CD1c-positive myeloid dendritic cell (primary cell): ENCODE results near the gene CDCA7L.
"Not testable (repeated sequence)": the region's sequence is repeated elsewhere in the genome, so short reads cannot be mapped to it uniquely, and the experiment has no call there.

Experiments
- DNase-seq: peaks from one replicate; pipeline ENCODE4 v3.0.0-alpha.2; 2016; ENCODE audit errors: extremely low spot score

The CDCA7L gene

DNA sequence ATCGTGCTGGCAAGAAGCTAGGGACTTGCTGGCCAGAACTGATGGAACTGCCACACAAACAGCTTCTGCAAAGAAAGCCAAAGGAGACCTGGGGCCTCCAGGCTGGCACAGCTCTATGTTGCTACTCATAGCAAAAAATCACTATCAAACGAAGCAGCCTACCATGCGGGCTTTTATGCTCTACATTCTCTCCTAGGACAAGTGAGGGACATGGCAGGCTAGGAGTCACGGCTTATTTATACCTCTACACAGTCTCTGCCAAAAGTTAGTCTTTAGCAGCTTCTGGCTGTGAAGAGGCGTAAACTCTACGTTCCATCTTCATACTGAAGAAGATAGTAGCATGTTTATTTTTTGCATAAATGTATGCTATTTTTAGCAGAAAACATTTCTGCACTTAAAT lies 35.4 kb downstream of the CDCA7L start:
- DNase-seq: no peak

DNA sequence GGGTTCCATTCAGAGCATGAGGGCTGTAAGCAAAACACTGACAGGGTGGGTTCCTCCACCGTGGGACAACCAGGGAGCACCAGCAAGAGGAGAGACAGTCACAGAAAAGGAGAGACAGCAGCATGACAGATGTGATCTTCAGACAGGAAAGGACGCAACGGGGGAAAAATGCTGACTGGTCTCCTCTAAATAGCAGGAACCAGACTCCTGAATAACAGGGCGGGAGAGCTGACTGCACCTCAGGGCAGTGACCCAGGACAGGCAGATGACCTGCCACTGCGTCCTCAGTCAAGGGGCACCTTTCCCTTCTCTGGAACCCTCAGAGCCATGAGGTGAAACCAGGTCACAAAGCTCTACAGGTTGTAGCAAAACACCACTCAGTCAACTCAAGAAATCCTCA lies 37.0 kb downstream of the CDCA7L start:
- no peak for DNase-seq

DNA sequence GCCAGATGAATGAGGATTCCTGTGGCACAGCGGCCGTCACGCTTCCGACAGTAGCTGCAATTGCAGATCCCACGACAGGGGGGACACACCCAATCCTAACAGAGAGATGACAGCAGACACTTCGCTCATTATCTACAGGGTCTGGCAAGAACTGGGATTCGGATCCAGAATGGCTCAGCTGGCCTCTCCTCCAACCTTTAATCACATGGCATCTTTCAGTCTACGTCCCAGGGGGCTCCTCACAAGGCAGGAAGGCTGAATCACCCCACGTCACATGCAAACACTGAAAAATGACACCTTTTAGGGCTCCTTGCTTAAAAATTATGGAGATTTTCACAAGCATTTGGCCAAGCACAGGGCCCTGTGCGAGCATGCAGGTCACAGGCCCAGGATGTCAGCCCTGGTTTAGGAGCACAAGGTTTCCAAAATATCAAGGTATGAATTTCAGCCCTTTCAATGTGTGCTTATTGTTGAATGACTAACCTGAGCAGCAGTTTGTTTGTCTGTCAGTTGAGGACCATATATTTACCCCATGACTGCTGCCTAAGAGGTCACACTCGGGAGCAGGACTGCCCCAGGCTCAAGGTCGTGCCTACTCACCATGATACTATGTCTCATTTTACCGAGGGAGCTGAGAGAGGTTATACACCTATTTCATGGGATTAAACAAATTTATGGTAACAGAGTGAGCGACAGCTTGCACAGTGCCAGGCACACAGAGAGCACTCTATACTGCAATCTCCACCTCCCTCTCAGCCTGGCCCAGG lies 42.5 kb downstream of the CDCA7L start:
- no peak for DNase-seq

DNA sequence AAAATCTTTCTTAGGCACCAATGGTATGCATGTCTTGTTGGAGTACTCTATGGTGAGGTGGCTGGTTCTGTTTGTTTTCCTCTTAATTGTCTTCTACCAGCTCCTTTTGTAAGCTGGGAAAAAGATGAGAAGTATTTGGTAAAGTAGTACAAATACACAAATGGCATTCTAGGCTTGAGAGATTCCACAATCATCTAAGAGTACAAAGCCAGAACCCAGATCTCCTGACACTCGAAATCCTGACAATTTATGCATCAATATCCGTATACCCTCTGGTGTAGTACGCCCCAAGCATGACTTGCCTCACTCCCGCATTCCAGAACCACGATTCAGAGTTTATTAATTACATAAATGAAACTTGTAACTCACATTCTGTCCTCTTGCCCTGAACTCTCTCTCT lies 43.5 kb downstream of the CDCA7L start:
- DNase-seq: no peak

DNA sequence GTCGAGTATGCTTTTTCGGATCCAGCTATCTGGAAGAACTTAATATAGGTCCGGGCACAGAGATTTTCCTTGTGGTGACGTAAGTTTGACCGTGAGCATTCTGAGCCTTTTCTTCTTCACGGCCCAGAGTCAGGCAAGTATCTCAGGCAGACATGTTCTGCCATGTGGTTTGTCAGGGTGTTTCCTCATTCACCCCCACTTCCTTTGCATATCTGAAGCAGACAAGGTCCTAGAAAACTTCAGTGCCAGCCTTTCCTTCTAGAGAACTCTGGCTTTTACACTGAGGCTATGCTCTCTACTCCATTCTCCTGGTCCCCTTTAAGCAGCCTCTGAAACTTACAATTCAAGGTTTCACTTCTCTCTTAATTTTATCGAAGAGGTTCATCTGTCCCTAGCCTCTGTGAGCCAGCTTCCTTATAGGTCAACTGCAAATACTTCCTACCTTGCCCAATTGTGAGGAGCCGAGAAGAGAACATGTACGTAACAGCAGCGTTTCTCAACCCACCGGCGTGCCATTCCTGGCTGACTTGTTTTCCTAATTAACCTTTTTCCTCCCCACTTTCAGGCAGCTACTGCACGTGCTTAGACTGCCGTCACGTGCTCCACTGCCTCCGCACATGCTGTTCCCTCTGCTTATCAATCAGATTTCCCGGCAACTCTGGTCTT lies 47.3 kb downstream of the CDCA7L start:
- DNase-seq: peak; percentile 68

DNA sequence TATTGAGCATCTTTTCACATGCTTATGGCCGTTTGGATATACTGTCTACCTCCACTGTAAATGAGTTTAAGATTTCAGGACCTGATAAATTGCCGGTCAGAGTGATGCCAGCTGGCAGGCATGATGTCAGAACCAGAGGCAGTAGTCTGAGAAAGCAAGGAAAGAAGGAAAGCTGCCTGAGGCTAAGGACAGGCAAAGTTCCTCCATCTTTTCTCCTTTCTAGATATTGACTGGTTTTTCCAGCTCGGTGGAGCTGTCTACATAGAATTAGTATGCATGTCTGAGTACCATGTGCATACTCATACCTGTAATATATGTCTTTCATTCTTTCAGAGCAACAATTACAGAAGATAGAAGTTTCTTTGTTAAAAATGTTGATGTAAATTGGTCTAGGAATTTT lies 52.3 kb downstream of the CDCA7L start:
- DNase-seq: no peak

DNA sequence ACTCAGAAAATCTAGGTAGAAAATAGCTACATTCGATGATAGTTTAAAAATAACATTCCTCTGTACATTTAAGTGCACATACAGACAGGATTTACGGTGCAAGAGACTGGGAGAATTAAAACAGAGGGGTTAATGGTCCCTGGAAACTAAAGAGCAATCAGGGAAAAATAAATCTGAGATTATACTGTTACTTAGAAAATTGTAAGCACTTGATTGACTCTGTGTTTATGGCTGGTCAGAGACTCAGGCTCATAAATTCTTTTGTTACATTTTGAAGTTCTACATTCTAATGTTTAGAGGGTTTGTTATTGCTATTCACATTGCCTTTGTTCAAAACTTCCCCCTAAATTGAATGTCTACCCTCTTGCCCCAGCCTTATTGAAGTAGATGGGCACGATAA lies 54.4 kb downstream of the CDCA7L start:
- no peak for DNase-seq

DNA sequence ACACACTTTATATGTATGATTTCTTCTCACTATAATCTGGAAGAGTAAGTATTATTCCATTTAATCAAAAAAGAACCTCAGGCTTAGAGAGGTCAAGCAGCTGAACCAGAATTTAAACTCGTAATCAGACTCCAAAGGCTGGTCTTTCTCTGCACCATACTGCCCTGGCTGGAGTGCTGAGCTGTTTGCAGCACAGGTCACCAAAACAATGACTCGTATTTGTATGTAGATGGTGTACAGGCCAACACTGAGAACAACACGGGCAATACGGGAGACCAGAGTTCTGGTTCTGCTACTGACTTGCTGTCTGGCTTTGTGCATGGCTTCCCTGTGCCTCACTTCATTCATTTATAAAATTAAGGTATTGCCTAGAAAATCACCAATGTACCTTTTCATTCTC lies 57.9 kb downstream of the CDCA7L start:
- DNase-seq: no peak

DNA sequence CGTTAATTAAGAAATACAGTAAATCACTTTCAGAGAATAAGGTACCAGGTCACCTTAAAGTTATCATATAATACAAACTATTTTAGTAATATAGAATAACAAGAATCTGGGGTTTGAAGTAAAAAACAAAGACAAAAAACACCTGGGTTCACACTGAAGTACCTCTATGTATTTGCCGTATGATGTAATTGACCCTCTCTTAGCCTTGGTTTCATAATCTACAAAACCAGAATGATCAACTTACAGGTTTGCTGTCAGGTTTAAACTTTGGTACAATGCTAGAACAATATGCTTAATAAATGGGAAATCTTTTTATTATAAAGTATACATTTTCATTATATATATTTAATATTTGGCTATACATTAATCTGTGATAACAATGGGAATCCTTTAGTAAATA lies 58.3 kb downstream of the CDCA7L start:
- DNase-seq: no peak

DNA sequence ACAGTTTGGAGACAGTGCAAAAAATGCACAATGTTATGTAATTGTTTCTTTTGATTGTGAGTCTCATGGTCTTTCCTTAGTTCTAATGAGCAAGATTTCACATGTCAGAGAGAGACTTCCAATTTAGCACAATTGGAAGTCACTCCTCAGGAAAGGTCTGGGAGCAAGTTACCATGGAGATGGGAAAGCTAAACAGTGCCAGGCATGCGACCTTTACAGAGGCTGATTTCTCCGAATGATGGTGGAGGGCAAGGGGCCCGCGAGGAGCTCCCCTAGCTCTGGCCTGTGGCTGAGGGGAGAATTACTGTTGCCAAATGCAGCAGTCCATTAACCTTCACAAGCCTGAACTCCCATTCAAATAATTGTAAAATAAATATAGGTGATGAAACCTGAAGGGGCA lies 59.3 kb downstream of the CDCA7L start:
- DNase-seq: no peak

DNA sequence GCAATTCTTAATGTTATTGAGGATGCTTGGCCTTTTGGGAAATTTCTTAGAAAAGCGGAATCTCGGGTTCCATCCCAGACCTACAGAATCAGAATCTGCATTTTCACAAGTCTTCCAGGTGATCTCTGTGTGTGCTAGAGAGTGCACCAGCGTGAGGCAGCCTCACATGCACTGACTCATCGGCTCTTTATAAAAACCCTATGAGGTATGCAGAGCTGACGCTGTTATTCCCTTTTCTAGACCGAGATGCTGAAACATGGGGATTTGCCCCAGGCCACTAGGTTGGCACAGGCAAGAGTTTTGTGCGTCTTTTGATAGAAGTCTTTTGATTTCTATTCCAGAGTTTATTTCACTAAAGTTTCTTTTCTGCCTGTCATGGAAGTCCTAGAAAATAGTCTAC lies 61.2 kb downstream of the CDCA7L start:
- no peak for DNase-seq

DNA sequence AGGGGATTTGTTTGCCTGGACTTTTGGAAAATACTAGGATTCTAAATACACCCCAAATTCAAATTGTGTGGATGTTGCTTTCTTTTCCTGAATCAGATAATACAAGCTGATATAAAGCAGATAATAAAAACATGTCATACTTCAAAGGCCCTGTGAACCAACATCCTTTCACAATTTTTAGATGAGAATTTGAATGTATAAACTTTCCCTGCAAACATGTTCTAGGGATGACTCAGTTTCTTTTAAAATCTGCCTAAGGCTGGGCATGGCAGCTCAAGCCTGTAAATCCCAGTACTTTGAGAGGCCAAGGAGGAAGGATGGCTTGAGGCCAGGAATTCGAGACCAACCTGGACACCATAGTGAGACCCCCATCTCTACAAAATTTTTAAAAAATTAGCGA lies 62.2 kb downstream of the CDCA7L start:
- DNase-seq: not testable (repeated sequence)

DNA sequence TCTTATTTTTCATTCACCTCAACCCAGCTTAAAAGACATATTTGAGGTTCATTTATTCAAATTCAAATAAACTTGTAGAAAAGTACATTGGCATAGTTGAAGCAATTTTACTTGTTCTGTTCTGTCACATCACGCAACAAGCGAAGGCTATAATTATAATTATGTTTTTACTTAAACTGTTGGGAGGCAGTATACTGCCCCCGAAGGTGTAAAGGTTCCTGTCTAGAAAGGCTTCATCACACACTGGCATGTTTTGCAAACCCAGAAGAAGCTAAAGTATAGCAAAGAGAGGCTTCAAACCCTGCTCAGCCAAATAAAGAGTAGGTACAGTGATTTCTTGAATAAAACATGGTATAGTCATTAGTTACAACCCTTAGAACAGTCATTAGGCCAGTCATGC lies 62.6 kb downstream of the CDCA7L start:
- no peak for DNase-seq

DNA sequence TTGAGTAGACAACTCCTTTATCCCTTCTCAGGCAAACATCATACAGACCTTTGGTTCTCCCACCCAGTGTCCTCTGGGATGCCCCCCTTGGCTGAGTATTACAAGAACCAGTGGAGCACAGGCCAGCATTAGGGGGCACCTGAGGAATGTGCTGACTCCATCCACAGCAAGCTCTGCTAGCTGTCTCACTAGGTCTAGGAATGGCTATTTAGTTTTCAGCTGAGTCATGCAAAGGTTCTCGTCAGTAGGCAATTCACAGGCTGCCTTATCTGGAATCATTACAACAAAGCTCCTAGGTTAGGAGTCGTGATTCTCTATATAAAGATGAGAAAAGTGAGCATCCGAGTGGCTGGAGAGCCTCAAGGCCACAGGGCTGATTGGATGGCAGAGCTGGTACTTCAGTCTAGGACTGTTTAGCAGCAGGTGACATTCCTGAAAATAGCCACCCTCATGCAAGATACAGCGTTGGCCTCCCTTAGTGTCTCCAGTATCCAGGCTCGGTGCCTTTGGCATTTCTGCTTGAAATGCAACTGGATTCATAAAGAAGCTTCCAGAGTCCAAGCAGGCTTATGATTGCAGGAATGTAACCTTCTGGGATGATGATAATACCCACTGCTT lies 75.8 kb downstream of the CDCA7L start:
- no peak for DNase-seq

DNA sequence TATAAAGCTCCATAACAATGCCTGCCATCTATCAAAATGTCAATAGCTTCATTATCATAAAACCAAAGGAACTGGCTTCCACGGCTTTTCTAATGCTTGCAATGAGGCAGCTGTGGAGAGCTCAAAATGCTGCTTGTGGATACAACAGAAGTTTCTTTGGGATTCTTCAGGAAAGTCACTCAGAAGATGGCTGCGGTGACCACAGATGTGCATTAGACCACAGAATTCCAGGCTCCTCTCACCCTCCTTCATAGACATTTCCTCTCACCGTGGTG lies 77.2 kb downstream of the CDCA7L start:
- no peak for DNase-seq

DNA sequence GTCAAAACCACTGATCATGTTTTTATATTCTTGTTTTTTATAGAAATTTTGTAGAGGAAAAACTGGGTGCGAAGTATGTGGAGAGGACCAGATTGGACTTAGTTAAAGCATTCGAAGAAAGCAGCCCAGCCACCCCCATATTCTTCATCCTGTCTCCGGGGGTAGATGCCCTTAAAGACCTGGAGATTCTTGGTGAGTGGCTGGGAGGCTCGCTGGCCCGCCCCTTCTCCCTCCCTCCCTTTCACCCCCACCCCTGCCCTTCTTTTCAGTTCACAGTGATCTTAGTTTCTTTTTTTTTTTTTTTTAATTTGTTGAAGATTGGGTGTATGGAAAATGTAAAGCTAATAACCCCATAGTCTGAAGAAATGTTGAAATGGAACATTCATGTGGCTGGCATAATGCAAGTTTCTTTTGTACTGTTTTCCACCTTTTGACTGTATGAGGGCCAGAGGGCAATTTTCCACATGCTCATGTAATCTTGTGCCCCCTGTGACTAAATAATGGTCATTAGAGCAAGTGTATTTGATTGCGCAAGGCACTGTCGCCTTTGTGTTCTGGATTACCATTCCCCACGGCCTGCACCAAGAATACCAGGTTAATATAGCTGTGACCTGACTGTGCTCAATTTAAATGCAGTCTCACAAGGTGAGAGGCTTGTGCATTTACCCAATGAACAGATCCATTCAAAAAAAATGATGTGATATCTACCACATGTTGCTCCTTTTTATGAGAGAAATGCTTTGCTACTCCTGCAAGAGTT lies 77.7 kb downstream of the CDCA7L start:
- no peak for DNase-seq

DNA sequence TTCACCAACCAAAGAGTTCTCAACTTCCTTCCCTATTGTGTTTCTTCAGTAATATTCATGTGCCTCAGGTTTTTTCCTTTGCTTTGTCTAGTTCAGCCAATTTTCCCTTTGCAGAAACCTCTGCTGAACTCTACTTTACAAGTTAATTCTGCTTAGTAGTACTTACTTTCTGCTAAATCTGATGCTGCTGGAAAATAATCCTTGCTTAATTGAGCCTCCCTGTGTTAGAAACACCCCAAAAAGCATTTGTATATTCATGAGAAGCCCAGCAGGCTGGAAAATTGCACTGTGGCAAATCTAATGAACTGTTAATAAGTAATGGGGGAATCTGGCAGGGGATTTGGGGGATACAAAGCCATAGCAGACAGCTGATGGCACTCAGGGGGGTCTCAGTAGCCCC lies 78.5 kb downstream of the CDCA7L start:
- no peak for DNase-seq

DNA sequence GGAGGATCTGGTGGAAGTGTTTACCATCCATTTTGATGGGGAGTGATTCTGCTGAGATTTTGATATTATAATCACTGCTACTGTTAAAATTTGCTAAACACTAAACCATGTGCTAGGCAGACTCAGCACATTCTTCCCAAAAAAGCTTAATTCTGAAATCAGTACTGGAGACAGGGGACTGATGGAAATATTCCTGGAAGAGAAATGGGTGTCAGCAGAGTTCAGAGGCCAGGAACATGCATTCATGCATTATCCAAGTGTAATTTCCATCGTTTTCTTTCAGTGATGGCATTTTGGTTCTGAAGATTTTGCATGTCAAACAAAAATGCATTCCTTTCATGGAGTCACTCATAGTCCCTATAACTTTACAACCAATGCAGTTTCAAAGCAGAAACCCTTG lies 79.0 kb downstream of the CDCA7L start:
- DNase-seq: no peak

DNA sequence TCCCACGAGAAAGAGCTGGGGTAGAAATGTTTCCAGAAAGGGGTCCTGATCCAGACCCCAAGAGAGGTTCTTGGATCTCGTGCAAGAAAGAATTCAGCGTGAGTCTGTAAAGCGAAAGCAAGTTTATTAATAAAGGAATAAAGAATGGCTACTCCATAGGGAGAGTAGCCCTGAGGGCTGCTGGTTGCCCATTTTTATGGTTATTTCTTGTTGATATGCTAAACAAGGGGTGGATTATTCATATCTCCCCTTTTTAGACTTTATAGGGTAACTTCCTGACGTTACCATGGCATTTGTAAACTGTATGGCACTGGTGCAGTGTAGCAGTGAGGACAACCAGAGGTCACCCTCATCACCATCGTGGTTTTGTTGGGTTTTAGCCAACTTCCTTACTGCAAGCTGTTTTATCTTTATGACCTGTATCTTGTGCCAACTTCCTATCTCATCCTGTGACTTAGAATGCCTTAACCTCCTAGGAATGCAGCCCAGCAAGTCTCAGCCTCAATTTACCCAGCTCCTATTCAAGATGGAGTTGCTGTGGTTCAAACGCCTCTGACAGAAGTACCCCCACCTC lies 80.0 kb downstream of the CDCA7L start:
- not testable (repeated sequence) for DNase-seq

DNA sequence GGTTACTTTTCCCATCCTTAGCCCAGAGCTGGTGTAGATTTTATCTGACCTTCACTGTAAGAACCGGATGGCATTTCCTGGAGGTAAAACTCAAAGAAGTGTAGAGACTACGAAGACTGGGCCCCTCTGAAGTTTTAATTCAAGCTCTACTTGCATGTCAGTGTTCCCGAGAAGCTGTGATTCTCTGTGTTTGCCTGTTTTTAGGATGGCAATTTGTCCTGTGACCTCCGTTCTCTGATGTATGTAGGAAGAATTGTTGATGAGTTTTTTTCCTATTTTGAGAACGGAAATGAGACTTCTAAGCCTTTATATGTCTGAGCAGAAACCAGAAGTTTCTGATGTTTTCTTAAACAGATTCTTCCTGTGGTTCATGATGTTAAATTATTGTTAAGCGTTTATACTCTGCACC lies 94.1 kb downstream of the CDCA7L start:
- DNase-seq: no peak
